HEK293 (cell line): ENCODE results near the gene WNT9B.

Experiments
- CTCF ChIA-PET: fragments of 350-600 bp; formaldehyde crosslinking; extraction: SDS; loops from one replicate; lab custom pipeline; 2021; ENCODE audit warnings: antibody characterized with exemption; lab: Yijun Ruan, JAX
- POLR2A ChIA-PET: fragments of 300-600 bp; formaldehyde crosslinking; extraction: SDS; loops from one replicate; lab custom pipeline; 2020; ENCODE audit warnings: antibody characterized with exemption, inconsistent platforms; lab: Yijun Ruan, JAX
- H3K27ac ChIP-seq: fragments of 200-500 bp; sonication (Bioruptor generic); 2 replicates; pipeline ENCODE4 v1.5.1; 2014; ENCODE audit warnings: low read depth, low read length, control low read depth, inconsistent platforms; ENCODE audit errors: extremely low read depth
- H3K36me3 ChIP-seq, 2 experiments: fragments of 200-500 bp in 1 of 2; sonication (Bioruptor generic) in 1 of 2; 1 replicate in 1 of 2; 2 replicates in 1 of 2; pipeline ENCODE4 v1.5.1; 2014 to 2017; ENCODE audit warnings: inconsistent platforms in 2 of 2, low read length in 2 of 2; ENCODE audit not compliant: control insufficient read depth in 2 of 2, insufficient read depth in 1 of 2
- H3K4me1 ChIP-seq: fragments of 200-500 bp; sonication (Bioruptor generic); 2 replicates; pipeline ENCODE4 v1.5.1; 2014; ENCODE audit warnings: mild to moderate bottlenecking, low read length, inconsistent platforms; ENCODE audit not compliant: control insufficient read depth, insufficient read depth
- H3K4me3 ChIP-seq: 2 replicates; pipeline ENCODE4 v1.5.1; 2011; ENCODE audit warnings: low read depth, mild to moderate bottlenecking, control low read depth, low read length, moderate library complexity
- H3K9me3 ChIP-seq: fragments of 200-500 bp; sonication (Bioruptor generic); 2 replicates; pipeline ENCODE4 v1.5.1; 2014; ENCODE audit warnings: low read depth, low read length, inconsistent platforms; ENCODE audit not compliant: control insufficient read depth, insufficient read depth
- FEZF1 ChIP-seq: fragments of 450-650 bp; formaldehyde crosslinking; IDR thresholded peaks from 2 replicates; pipeline ENCODE4 v1.5.1; 2016; ENCODE audit warnings: missing biosample characterization, missing genetic modification characterization
- KLF17 ChIP-seq: fragments of 450-650 bp; formaldehyde crosslinking; IDR thresholded peaks from 2 replicates; pipeline ENCODE4 v1.5.1; 2016; ENCODE audit warnings: missing biosample characterization, missing genetic modification characterization
- OVOL3 ChIP-seq: fragments of 450-650 bp; formaldehyde crosslinking; IDR thresholded peaks from 2 replicates; pipeline ENCODE4 v1.5.1; 2016; ENCODE audit warnings: missing biosample characterization, missing genetic modification characterization
- SP2 ChIP-seq: fragments of 450-650 bp; formaldehyde crosslinking; IDR thresholded peaks from 2 replicates; pipeline ENCODE4 v1.5.1; 2016; ENCODE audit warnings: missing biosample characterization, missing genetic modification characterization
- TSHZ1 ChIP-seq: fragments of 450-650 bp; formaldehyde crosslinking; IDR thresholded peaks from 2 replicates; pipeline ENCODE4 v1.5.1; 2016; ENCODE audit warnings: missing biosample characterization, missing genetic modification characterization, borderline replicate concordance
- ZBTB17 ChIP-seq: fragments of 450-650 bp; formaldehyde crosslinking; IDR thresholded peaks from 2 replicates; pipeline ENCODE4 v1.5.1; 2016; ENCODE audit warnings: missing biosample characterization, missing genetic modification characterization
- ZBTB44 ChIP-seq: fragments of 450-650 bp; IDR thresholded peaks from 2 replicates; pipeline ENCODE4 v1.5.1; 2018; ENCODE audit warnings: missing biosample characterization, mild to moderate bottlenecking, missing genetic modification characterization
- ZBTB7A ChIP-seq: fragments of 450-650 bp; formaldehyde crosslinking; IDR thresholded peaks from 2 replicates; pipeline ENCODE4 v1.5.1; 2016; ENCODE audit warnings: low read depth, missing biosample characterization, missing genetic modification characterization
- ZFHX2 ChIP-seq: fragments of 450-650 bp; formaldehyde crosslinking; conservative IDR thresholded peaks from 2 replicates; pipeline ENCODE4 v1.5.1; 2016; ENCODE audit warnings: missing biosample characterization, missing genetic modification characterization
- ZNF16 ChIP-seq: fragments of 450-650 bp; formaldehyde crosslinking; IDR thresholded peaks from 2 replicates; pipeline ENCODE4 v1.5.1; 2016; ENCODE audit warnings: low read depth, missing biosample characterization, missing genetic modification characterization
- ZNF174 ChIP-seq: fragments of 450-650 bp; formaldehyde crosslinking; IDR thresholded peaks from 2 replicates; pipeline ENCODE4 v1.5.0; 2017; ENCODE audit warnings: missing biosample characterization, mild to moderate bottlenecking, missing genetic modification characterization
- ZNF248 ChIP-seq: fragments of 450-650 bp; formaldehyde crosslinking; IDR thresholded peaks from 2 replicates; pipeline ENCODE4 v1.5.1; 2017; ENCODE audit warnings: missing biosample characterization, missing genetic modification characterization
- ZNF350 ChIP-seq: fragments of 450-650 bp; formaldehyde crosslinking; IDR thresholded peaks from 2 replicates; pipeline ENCODE4 v1.5.0; 2017; ENCODE audit warnings: missing biosample characterization, mild to moderate bottlenecking, missing genetic modification characterization
- ZNF558 ChIP-seq: fragments of 450-650 bp; formaldehyde crosslinking; IDR thresholded peaks from 2 replicates; pipeline ENCODE4 v1.5.1; 2016; ENCODE audit warnings: missing biosample characterization, missing genetic modification characterization
- ZNF560 ChIP-seq: fragments of 450-650 bp; formaldehyde crosslinking; IDR thresholded peaks from 2 replicates; pipeline ENCODE4 v1.5.1; 2017; ENCODE audit warnings: missing biosample characterization, missing genetic modification characterization, borderline replicate concordance
- ZNF610 ChIP-seq: fragments of 450-650 bp; formaldehyde crosslinking; IDR thresholded peaks from 2 replicates; pipeline ENCODE4 v1.5.1; 2016; ENCODE audit warnings: missing biosample characterization, missing genetic modification characterization, borderline replicate concordance
- ZNF658 ChIP-seq: fragments of 450-650 bp; formaldehyde crosslinking; IDR thresholded peaks from 2 replicates; pipeline ENCODE4; 2016; ENCODE audit warnings: missing biosample characterization, missing genetic modification characterization
- ZNF830 ChIP-seq: fragments of 450-650 bp; IDR thresholded peaks from 2 replicates; pipeline ENCODE4 v1.5.0; 2018; ENCODE audit warnings: missing biosample characterization, missing genetic modification characterization, low read depth, mild to moderate bottlenecking, moderate library complexity
- ZSCAN23 ChIP-seq: fragments of 450-650 bp; formaldehyde crosslinking; IDR thresholded peaks from 2 replicates; pipeline ENCODE4 v1.5.1; 2016; ENCODE audit warnings: missing biosample characterization, missing genetic modification characterization

The WNT9B gene

GRCh38 chr17:46805771-46806170 is 45.6 kb upstream of the WNT9B start:
- POLR2A ChIA-PET = no interaction called here
- no peaks in the 10 kb centered on the region for H3K9me3 ChIP-seq
- no peaks in the 10 kb centered on the region for H3K4me1 ChIP-seq
- CTCF ChIA-PET = no interaction called here
- H3K4me3 ChIP-seq = no peak overlapping the region
- H3K36me3 ChIP-seq = no peaks in the 10 kb centered on the region
- TF ChIP-seq ZNF610 (tag by site-specific recombination) (no peak), ZNF560 (tag by site-specific recombination) (no peak), ZBTB7A (no peak), ZNF558 (tag by site-specific recombination) (no peak), ZNF830 (tag by site-specific recombination) (no peak), KLF17 (tag by site-specific recombination) (no peak), ZNF248 (no peak), ZNF174 (tag by site-specific recombination) (no peak), ZFHX2 (no peak), ZNF658 (tag by site-specific recombination) (no peak), ZSCAN23 (tag by site-specific recombination) (no peak), TSHZ1 (tag by site-specific recombination) (no peak), ZBTB44 (tag by site-specific recombination) (no peak), OVOL3 (tag by site-specific recombination) (no peak)
- H3K27ac ChIP-seq = no peak overlapping the region

- ChIA-PET POLR2A (interaction anchor here (0.7 kb wide), 1 partner anchor 1071 kb away, joined by 3 read pairs; no protein-coding TSS in a partner anchor), CTCF (interaction anchor here (0.7 to 2.2 kb wide), 3 partner anchors 12 to 28 kb away, joined by 3 to 11 read pairs (median 5); no protein-coding TSS in a partner anchor)
- TF ChIP-seq FEZF1 (tag by site-specific recombination) (no peak), ZNF16 (tag by site-specific recombination) (peak; percentile 83), ZBTB17 (tag by site-specific recombination) (peak; percentile 20; the same call in 1 of the 2 replicates), ZNF350 (tag by site-specific recombination) (no peak), SP2 (tag by site-specific recombination) (peak; percentile 28; the same call in 1 of the 2 replicates)
These were observed 42.2 kb upstream of the WNT9B start for GRCh38 chr17:46809110-46809571.

More at GRCh38 chr17:46809110-46809571, 42.2 kb upstream of the WNT9B start:
- no peaks in the 10 kb centered on the region for H3K9me3 ChIP-seq
- H3K4me3 ChIP-seq = no peak overlapping the region
- no peaks in the 10 kb centered on the region for H3K4me1 ChIP-seq
- no peaks in the 10 kb centered on the region for H3K36me3 ChIP-seq
- no peak overlapping the region for H3K27ac ChIP-seq
